Tibial artery (tissue), 4 donors: ENCODE results near the gene RELCH.

Experiments used
- DNase-seq, 2 donors: peaks; one replicate each; pipeline ENCODE4 v3.0.0-alpha.2; 2019
- H3K27ac ChIP-seq, 2 donors: fragments of 200-600 bp; sonication (generic) in 1 of 2; 1 replicate in 1 of 2; 2 replicates in 1 of 2; pipeline ENCODE4 v1.5.1; 2018 to 2019; ENCODE audit warnings: mild to moderate bottlenecking in 1 of 2
- H3K27me3 ChIP-seq, 2 donors: fragments of 200-600 bp; sonication (generic) in 1 of 2; one replicate each; pipeline versions ENCODE4 v1.5.1 to v1.6.0; 2016 to 2019
- H3K36me3 ChIP-seq, 3 donors: fragments of 200-600 bp; sonication (generic) in 2 of 3; one replicate each; pipeline ENCODE4 v1.5.1; 2016 to 2019; ENCODE audit warnings: mild to moderate bottlenecking in 2 of 3
- H3K4me1 ChIP-seq, 4 donors: fragments of 200-600 bp; sonication (generic) in 2 of 4; 1 replicate in 3 of 4; 2 replicates in 1 of 4; pipeline ENCODE4 v1.5.1; 2016 to 2019
- H3K4me3 ChIP-seq, 2 donors: fragments of 200-600 bp; sonication (generic) in 1 of 2; 1 replicate in 1 of 2; 2 replicates in 1 of 2; pipeline ENCODE4 v1.5.1; 2018 to 2019; ENCODE audit warnings: mild to moderate bottlenecking in 2 of 2
- H3K9me3 ChIP-seq, 3 donors: fragments of 200-600 bp; sonication (generic) in 1 of 3; one replicate each; pipeline ENCODE4 v1.5.1; 2016 to 2019
- intact Hi-C: fragments of 100-400 bp; cut with DNase I; formaldehyde crosslinking; loops from one replicate; pipeline ENCODE4 v1.15.0; 2023; ENCODE audit warnings: low total_unique reads
- TF ChIP-seq, protein P1 (sequence below), 2 experiments: fragments of 200-600 bp in 1 of 2; fragments of 450-650 bp in 1 of 2; IDR thresholded peaks; one replicate each; pipeline ENCODE4 v1.5.1; 2017 to 2019; ENCODE audit warnings: antibody characterized with exemption in 2 of 2, mild to moderate bottlenecking in 1 of 2, moderate library complexity in 1 of 2

Gene RELCH

DNA sequence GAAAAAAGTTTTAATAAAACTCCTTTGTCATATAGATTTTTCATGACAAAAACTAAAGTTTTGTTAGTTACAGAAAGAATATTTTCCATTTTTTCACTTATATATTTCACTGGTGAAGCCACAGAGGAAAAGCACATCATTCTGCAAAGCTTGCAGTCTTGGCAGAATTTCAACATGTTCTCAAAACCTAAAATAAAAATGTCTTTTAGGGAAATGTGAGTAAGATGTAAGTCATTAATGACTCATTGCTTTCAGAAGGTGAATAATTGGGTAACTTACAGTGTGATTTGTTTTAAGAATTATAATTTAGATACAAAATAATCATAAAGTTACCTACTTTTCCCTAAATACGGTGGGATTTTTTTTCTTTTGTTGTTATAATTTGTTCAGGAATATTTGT lies 94.6 kb downstream of the RELCH start:
- Histone ChIP-seq H3K36me3 (peaks cover 7 to 26% (median 13%) of the 10 kb centered on the region in 3 donors), H3K4me3 (no peak overlapping the region), H3K27me3 (no peaks in the 10 kb centered on the region), H3K4me1 (peaks cover 0 to 34% (median 13%) of the 10 kb centered on the region in 4 donors), H3K9me3 (no peaks in the 10 kb centered on the region), H3K27ac (no peak overlapping the region)
- intact Hi-C loops = loop anchor here (10.0 kb wide), 1 partner anchor 123 kb away; no protein-coding TSS in a partner anchor
- DNase-seq = no peak
- TF ChIP-seq, protein P1, sequence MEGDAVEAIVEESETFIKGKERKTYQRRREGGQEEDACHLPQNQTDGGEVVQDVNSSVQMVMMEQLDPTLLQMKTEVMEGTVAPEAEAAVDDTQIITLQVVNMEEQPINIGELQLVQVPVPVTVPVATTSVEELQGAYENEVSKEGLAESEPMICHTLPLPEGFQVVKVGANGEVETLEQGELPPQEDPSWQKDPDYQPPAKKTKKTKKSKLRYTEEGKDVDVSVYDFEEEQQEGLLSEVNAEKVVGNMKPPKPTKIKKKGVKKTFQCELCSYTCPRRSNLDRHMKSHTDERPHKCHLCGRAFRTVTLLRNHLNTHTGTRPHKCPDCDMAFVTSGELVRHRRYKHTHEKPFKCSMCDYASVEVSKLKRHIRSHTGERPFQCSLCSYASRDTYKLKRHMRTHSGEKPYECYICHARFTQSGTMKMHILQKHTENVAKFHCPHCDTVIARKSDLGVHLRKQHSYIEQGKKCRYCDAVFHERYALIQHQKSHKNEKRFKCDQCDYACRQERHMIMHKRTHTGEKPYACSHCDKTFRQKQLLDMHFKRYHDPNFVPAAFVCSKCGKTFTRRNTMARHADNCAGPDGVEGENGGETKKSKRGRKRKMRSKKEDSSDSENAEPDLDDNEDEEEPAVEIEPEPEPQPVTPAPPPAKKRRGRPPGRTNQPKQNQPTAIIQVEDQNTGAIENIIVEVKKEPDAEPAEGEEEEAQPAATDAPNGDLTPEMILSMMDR (IDR thresholded peaks at IDR 0.05) = no peak

GRCh38 chr18:62282188-62282629 lies 95.2 kb downstream of the RELCH start:
- TF ChIP-seq, protein P1 (IDR thresholded peaks at IDR 0.05) = no peak
- intact Hi-C loops = loop anchor here (10.0 kb wide), 1 partner anchor 123 kb away; no protein-coding TSS in a partner anchor
- Histone ChIP-seq H3K36me3 (peaks cover 7 to 26% (median 13%) of the 10 kb centered on the region in 3 donors), H3K4me3 (no peak overlapping the region), H3K27me3 (no peaks in the 10 kb centered on the region), H3K9me3 (no peaks in the 10 kb centered on the region), H3K27ac (no peak overlapping the region), H3K4me1 (peaks cover 0 to 34% (median 13%) of the 10 kb centered on the region in 4 donors)
- no peak for DNase-seq

GRCh38 chr18:62284637-62285036 lies 97.6 kb downstream of the RELCH start:
- intact Hi-C loops = loop anchor here (10.0 kb wide), 1 partner anchor 120 kb away; no protein-coding TSS in a partner anchor
- TF ChIP-seq, protein P1 (IDR thresholded peaks at IDR 0.05) = no peak
- peaks cover 0 to 34% (median 13%) of the 10 kb centered on the region in 4 donors for H3K4me1 ChIP-seq

GRCh38 chr18:62285281-62285680 lies 98.2 kb downstream of the RELCH start:
- H3K4me3 ChIP-seq = no peak overlapping the region
- H3K27ac ChIP-seq = no peak overlapping the region
- no peak for DNase-seq
- TF ChIP-seq, protein P1 (IDR thresholded peaks at IDR 0.05) = no peak
- no peaks in the 10 kb centered on the region for H3K9me3 ChIP-seq
- H3K27me3 ChIP-seq = no peaks in the 10 kb centered on the region
- peaks cover 0 to 34% (median 13%) of the 10 kb centered on the region in 4 donors for H3K4me1 ChIP-seq
- peaks cover 13 to 23% (median 16%) of the 10 kb centered on the region in 3 donors for H3K36me3 ChIP-seq
- intact Hi-C loops = loop anchor here (10.0 kb wide), 1 partner anchor 120 kb away; no protein-coding TSS in a partner anchor

More at GRCh38 chr18:62284637-62285036, 97.6 kb downstream of the RELCH start:
- no peak for DNase-seq
- Histone ChIP-seq H3K36me3 (peaks cover 9 to 26% (median 13%) of the 10 kb centered on the region in 3 donors), H3K27me3 (no peaks in the 10 kb centered on the region), H3K9me3 (no peaks in the 10 kb centered on the region), H3K27ac (no peak overlapping the region), H3K4me3 (no peak overlapping the region)

DNA sequence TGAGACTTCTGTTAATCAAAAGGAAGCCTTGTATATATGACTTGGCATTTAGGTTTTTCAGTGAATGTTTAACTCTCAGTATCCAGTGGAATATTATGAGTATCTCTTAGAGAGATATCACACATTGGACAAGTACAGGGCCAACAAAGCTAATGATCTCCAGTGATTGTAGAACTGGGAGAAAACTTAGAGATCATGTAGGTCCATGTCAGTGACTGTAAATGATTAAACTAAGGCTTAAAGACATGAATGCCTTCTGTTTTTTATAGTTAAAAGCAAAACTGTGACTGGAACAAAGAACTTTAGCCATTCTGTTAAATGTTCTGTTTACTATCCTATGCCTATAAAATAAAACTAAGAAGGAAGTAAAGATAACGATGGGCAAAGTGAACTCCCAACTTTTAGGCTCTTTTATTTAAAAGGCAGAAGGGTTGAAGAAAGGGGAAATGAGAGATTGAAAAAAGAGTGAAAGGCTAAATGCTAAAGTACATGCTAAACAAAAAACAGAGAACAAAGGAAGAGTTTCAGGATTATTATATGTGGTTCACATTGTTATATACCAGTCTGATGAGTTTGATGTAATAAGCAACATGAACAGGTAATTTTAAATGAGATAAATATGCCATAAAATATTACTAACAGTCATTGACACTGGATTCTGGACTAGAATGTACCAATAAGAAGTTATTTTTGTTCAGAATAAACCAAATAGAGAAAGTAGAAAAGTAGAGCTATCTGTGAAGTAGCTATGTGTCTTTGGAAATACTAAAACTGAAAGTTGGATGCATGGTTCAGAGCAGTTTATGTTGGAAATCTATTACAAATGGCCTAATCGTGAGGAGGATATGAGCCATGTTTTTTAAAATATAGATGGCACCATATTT lies 101.0 kb downstream of the RELCH start:
- TF ChIP-seq, protein P1 (IDR thresholded peaks at IDR 0.05) = no peak
- no peak for DNase-seq
- H3K4me1 ChIP-seq = peaks cover 0 to 9% (median 2%) of the 10 kb centered on the region in 4 donors
- intact Hi-C loops = loop anchor here (10.0 kb wide), 1 partner anchor 117 kb away; no protein-coding TSS in a partner anchor
- H3K36me3 ChIP-seq = peaks cover 25 to 28% (median 28%) of the 10 kb centered on the region in 3 donors
- H3K27me3 ChIP-seq = no peaks in the 10 kb centered on the region
- no peak overlapping the region for H3K27ac ChIP-seq
- no peak overlapping the region for H3K4me3 ChIP-seq
- H3K9me3 ChIP-seq = no peaks in the 10 kb centered on the region
